SU-DHL-6 (cell line): ENCODE data around the gene PSAPL1.

Source experiments
- CTCF ChIP-seq: fragments of 200-600 bp; sonication (generic); IDR thresholded peaks from one replicate; pipeline ENCODE4 v1.5.1; 2017; ENCODE audit warnings: antibody characterized with exemption, mild to moderate bottlenecking, low read length, moderate library complexity; ENCODE audit not compliant: insufficient read depth, poor library complexity, severe bottlenecking
- EZH2phosphoT487 ChIP-seq: fragments of 200-600 bp; sonication (generic), shearing (Covaris generic); conservative IDR thresholded peaks from 2 replicates; pipeline ENCODE4 v1.6.1; 2018; ENCODE audit warnings: mild to moderate bottlenecking, antibody characterized with exemption, low read length, moderate library complexity, mixed read lengths

GRCh38 chr4:7418131-7418943 lies 16.4 kb downstream of the PSAPL1 start:
- no peak for TF ChIP-seq CTCF
- no peak for TF ChIP-seq EZH2phosphoT487
